Measurements from ENCODE around the gene PRRG3.

Gene PRRG3

DNA sequence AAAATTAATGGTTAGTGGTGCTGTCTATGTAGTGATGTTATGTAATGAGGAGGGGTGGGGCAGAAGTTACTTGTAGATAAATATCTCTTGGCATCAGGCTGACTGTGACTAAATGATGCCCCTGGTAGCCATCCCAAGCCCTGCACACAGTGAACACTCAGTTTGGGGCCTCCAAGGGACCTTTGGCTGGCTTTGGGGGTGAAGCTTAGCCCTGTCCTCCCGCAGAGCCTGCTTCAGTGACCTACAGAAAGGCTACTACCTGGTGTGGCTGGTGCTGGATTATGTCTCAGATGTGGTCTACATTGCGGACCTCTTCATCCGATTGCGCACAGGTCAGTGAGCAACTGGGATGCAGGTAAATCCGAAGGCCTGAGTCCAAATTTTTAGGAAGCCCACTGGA, 47.1 kb downstream of the PRRG3 start:
- no peak for DNase-seq (ENCODE audit: low read depth, low spot score)

DNA sequence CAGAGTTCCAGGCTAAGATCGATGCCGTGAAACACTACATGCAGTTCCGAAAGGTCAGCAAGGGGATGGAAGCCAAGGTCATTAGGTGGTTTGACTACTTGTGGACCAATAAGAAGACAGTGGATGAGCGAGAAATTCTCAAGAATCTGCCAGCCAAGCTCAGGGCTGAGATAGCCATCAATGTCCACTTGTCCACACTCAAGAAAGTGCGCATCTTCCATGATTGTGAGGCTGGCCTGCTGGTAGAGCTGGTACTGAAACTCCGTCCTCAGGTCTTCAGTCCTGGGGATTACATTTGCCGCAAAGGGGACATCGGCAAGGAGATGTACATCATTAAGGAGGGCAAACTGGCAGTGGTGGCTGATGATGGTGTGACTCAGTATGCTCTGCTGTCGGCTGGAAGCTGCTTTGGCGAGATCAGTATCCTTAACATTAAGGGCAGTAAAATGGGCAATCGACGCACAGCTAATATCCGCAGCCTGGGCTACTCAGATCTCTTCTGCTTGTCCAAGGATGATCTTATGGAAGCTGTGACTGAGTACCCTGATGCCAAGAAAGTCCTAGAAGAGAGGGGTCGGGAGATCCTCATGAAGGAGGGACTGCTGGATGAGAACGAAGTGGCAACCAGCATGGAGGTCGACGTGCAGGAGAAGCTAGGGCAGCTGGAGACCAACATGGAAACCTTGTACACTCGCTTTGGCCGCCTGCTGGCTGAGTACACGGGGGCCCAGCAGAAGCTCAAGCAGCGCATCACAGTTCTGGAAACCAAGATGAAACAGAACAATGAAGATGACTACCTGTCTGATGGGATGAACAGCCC, 48.6 kb downstream of the PRRG3 start:
- no peak for DNase-seq (ENCODE audit: low read depth, low spot score)

DNA sequence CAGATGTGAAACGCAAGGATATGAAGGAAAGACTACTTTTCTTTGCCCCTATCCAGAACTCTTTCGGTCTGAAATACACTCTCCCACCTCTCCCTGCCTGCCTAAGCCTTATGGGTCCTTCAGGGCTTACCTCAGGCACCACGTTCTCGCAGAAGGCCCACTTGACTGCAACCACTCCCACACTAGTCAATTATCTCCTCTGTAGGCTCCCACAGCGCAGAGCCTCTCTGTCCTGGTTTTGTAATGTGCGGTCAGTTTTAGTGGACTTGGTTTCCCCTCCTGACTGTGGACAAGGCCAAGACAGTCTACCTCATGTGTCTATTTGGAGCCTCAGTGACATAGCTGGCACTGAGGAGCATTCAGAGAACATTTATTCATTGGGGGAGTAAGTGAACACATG, 50.4 kb downstream of the PRRG3 start:
- DNase-seq (ENCODE audit: low read depth, low spot score), result no peak

DNA sequence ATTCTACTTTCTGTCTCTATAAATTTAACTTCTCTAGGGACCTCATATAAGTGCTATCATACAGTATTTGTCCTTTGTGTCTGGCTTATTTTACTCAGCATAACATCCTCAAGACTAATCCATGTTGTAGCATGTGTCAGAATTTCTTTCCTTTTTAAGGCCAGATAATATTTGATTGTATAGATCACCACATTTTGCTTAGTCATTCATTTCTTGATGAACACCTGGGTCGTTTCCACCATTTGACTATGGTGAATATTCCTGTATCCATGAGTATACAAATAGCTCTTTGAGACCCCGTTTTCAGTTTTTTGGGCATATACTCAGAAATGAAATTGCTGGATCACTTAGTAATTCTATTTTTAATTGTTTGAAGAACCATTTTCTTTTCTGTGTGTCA, 51.2 kb downstream of the PRRG3 start:
- no peak for DNase-seq (ENCODE audit: low read depth, low spot score)

DNA sequence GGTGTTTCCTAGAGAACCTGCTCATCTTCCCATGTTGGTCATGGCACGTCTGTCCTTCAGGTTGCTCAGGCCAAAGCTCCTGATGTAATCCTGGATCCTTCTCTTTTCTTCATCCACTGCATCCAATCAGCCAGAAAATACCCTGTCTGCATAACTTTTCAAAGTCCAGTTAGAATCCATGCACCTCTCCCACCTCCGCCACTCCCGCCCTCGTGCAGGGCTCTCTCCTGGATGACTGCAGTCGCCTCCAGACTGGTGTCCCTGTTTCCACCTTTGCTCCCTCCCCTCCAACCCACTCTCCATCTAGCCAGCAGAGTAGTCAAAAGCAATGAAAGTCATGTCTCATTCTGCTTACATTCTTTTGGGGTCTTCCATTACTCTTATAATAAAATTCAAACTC, 55.3 kb downstream of the PRRG3 start:
- no peak for DNase-seq (ENCODE audit: low read depth, low spot score)

DNA sequence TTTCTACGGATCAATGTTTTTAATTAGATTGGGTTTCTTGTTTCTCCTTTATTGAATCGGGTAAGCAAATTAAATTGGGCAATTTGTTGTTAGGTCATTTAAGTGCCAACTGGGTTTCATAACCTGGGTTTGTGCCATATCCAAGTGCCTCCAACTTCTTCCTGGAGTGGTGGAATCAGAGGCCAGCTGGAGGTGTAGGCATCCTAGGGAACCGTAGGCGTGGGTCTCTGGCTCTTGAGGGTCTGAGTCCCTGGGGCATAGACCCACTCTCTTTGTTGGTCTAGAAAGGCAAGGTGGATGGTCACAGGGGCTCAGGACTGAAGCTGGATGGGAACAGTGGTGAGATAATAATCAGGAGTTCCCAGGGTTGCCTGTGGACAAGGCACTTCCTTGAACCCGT, 57.6 kb downstream of the PRRG3 start:
- no peak for DNase-seq (ENCODE audit: low read depth, low spot score)

DNA sequence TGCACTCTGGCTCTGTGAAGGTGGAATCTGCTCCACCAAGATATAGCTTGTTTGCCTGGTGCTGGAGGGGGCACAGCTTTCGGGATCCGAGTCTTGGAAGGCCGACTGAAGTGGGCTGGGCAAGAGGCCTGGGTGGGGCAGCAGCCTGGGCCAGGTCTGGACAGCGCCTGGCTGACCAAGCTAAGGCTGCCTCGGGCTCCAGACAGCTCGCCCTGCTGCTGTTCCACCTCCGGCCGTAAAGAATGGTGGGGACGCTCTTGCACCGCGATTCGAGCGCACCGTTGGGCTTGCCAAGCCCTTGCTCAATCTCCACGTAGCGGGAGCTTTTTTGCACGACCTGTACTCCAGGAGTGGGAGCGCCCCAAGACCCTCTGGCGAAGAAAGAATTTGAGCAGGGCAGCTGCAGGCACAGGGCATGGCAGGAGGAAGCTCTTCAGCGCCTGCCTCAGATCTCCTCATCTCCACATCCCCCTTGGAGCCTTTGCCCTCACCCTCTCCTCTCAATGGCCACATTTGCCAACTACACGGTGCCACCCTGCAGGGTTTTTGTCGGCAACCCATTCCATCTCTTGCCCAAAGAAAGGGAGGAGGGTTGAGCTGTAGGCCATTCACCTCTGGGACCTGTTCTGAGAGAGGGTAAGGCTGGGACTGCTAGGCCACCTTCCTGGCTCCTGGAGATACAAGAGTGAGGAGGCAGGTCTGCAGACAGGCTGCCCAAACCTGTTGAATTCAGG, 58.2 kb downstream of the PRRG3 start:
- DNase-seq (ENCODE audit: low read depth, low spot score), result no peak

DNA sequence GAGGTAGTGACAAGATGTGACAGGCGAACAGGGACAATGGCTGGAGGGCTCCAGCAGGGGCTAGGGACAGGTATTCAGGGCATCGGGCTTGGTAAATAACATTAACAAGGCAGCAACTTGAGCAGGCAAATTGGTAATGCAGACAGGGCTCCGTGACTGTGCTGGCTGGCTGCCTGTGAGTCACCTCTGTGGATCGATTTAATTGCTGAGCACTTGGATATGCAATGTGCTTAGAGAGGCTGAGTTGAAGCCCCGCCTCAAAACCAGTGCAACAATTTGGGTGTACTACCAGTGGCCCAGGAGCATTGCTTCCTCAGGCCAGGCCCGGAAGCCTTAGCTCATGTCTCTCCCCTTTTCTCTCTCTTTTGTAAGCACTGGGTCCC, 58.8 kb downstream of the PRRG3 start:
- no peak for DNase-seq (ENCODE audit: low read depth, low spot score)

DNA sequence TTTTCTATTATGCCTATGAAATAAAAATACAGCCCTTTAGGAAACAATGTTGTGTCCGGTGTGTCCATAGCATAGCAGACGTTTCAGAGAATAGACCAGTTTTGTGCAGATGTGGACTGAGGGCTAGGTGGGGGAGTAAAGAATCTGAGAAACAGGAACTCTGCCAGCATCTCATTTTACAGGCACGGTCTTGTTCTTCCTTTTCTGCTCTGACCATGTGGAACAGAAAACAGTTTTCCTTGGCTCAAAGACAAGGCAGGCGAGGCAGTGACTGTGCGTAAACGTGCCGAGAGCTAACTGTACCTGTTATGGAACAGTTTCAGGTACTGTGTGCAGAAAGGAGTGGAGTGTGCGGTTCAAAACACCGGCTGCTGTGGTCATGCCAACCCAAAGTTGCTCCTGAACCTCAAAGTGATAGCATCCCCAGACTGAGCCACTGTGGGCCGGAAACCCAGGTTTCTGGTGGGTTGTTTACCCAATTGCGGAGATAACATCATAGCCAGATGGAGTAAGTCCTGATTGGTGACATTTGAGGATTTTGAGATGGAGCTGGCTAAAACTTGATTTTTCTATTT, 59.5 kb downstream of the PRRG3 start:
- DNase-seq (ENCODE audit: low read depth, low spot score), result no peak

Data from iPS DF 19.7 (cell line).